NCI-H2227 (cell line): Measurements from ENCODE around the gene LARGE1.

Source experiments
- DNase-seq: peaks from one replicate; lab custom pipeline; 2025; ENCODE audit not compliant: unreplicated experiment; lab: John Stamatoyannopoulos, UW

The LARGE1 gene

DNA sequence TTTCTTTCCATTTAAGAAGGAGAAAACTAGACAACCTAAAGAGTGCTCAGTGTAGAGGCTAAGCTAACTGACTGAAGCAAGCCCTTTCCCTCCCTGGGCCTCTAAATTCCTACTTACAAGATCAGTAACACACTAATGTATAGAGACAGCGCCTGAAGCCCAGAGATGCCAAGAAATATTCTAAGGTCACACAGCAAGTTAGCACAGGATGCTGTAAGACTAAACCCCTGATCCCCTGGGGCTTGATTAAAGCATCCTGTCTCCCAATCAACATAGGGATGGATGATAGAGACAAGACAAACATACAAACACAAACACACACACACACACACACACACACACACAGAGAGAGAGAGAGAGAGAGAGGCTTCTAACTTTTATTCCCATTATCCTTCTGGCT is 5.6 kb downstream of the LARGE1 start:
- DNase-seq, result no peak

- DNase-seq, result no peak
Measured at GRCh38 chr22:33914131-33914530, 6.1 kb downstream of the LARGE1 start.

- DNase-seq, result no peak
Measured at GRCh38 chr22:33913188-33913587, 7.1 kb downstream of the LARGE1 start.

DNA sequence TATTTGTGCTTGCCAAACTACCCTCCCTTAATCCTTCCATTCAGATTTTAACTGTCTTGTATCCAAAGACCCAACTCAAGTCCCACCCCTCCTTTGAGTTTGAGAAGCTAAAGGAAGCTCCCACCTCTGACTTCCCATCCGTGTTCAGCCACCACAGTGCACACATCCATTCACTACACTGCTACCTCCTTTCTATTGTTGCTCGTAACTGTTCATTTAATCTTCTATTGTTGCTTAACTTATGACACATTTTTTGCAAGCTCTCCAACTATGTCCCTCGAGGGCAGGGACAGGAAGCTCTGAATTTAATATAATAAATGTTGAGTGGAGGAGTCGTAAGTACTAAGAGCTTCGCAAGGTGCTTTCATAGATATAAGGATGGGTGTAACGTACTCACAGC is 10.4 kb downstream of the LARGE1 start:
- no peak for DNase-seq

DNA sequence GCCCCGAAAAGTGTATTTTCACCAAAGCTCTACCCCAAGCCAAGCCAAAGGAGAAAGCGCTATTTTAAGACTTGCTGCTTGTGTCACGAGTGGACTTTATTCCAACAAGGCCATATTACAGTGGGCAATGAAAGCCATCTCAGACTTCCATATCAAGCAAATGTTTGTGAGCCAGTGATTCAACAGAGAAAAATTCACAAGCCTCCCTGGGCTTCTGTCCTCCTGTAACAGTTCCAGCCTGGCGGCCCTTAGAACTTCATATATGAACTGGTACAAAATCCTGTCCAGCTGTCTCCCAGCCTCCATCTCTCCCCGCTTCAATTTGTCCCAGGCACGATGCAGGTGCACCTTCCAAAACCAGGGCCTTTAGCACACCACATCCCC is 11.2 kb downstream of the LARGE1 start:
- no peak for DNase-seq

- no peak for DNase-seq
Measured at GRCh38 chr22:33908171-33909074, 11.9 kb downstream of the LARGE1 start.

DNA sequence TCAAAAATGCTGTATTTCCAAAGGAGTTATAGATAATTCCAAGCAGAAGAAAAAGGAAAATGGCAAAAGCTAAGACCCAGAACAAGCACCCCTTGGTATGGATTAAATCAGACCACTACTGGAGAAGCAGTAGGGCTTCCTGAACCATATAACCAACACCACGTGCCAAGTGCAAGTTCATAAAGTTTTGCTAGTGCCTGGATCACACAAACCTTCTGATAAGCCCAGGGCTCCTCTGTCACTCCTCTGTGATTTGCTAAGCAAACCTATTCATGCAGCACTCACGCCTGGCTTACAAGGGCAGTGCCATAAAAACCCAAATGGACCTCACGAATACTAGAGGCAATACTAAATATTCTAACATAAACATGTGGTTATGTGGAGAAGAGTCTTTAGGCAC is 13.3 kb downstream of the LARGE1 start:
- DNase-seq, result no peak

DNA sequence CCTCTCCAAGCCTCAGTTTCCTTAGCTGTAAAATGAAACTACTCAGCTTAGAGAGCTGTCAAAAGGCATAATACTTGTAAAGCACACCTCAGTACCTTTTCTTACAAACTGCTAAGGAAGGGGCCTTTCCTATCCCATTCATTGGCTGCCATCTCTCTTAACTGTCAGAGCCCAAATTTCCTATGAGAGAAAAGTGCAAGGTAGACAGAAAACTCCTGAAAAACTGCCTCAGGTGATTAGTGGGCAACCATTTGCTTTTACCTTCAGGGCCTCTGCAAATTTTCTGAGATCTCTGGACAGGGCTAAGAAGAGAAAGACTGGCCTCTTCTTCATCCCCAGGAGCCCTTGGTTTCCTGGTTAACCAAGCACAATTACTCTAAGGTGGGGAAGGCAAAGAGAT is 13.8 kb downstream of the LARGE1 start:
- DNase-seq, result no peak

GRCh38 chr22:33903012-33903411 is 17.3 kb downstream of the LARGE1 start:
- no peak for DNase-seq

DNA sequence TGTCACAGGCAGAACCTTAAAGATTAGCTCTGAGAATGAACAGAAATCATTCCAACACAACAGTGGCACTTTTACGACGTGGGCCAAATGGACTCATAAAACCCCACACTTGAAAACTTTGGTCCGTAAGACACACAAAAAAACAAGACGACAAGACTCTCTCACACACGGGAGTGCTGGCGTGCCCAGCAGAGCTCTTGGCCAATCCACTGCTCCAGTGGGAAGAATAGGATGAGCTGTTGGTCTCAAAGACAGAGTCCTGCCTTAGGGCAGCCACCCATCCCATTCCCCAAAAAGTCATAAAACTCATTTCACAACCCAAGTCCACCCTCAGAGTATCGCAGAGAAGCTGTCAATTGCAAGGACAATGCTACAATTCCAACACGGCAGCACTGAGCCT is 18.2 kb downstream of the LARGE1 start:
- DNase-seq, result no peak

GRCh38 chr22:33898121-33898520 is 22.2 kb downstream of the LARGE1 start:
- no peak for DNase-seq

- peak; percentile 65 for DNase-seq
Measured at GRCh38 chr22:33897448-33897835, 22.8 kb downstream of the LARGE1 start.

DNA sequence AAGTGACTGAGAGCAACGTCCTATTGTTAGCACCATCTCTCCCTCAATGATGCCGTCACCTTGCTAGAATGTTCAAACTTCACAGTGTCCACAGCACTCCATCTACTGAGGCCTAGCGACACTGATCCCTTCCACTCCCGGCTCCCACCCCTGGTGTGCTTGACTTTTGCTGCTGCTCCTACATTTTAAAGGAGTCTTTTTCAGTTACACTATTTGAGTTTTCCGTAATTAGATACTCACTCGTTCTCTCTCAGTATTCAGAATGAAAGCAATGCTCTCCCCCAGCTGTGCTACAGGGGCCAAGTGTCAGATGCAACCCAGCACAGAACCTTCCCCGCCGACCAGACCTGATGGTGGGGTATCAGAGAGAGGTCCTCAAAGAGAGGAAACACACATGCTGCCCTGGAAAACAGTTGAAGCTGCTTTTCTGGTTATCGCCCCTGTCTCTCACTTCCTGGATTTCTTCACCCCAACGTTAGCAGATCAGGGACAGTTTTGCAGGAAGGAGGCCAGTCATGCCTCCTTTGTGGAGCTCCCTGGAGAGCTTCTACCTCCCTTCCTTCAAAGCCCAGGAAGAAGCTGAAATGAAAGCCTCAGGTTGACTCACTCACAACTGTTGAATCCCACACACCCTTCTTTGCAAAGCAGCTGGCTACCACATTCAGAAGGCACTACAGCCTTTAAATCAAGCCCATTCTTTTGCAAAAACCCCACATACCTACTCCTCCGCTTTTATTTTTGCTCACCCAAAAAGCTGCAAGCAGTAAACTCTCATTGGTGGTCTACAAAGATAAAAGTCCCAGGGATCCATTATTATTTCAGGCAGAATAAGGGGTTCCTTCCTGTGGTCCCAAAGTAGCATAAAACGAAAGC is 23.5 kb downstream of the LARGE1 start:
- no peak for DNase-seq

DNA sequence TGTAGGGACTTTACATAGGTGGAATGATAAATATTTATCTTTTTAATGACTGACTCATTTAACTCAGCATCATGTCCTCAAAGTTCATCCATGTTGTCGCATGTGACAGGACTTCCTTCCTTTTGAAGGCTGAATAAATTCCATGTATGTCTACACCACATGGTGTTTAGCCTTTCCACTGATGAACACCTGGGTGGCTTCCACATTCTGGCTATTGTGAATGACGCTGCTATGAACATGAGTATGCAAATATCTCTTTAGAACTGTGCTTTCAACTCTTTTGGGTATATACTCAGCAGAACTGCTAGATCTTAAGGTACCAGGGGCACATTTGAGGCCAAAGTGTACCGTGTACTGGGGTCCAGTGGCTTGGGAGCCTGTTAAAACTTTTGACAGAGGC is 24.1 kb downstream of the LARGE1 start:
- DNase-seq, result no peak

GRCh38 chr22:33895444-33895843 is 24.8 kb downstream of the LARGE1 start:
- no peak for DNase-seq

GRCh38 chr22:33894515-33894914 is 25.8 kb downstream of the LARGE1 start:
- no peak for DNase-seq

DNA sequence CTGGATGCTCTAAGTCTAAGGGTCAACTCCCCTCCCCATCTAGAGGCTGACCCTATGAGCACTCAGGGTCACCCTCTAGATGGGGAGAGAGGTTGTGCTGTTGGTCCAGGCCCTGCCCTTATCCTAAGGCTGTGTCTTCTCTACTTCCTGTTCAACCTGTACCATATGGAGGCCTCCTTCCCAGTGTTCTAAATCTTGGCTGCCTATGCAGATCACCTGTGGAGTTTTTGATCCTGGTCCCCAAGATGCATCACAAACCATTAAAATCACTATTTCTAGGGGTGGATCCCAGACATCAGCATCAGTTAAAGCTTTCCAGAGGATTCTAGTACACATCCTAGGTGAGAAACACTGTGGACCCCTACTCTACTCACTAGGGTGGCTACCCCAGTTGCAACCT is 26.2 kb downstream of the LARGE1 start:
- no peak for DNase-seq

- peak; percentile 4 for DNase-seq
Measured at GRCh38 chr22:33893512-33893911, 26.8 kb downstream of the LARGE1 start.

- no peak for DNase-seq
Measured at GRCh38 chr22:33891992-33892391, 28.3 kb downstream of the LARGE1 start.

DNA sequence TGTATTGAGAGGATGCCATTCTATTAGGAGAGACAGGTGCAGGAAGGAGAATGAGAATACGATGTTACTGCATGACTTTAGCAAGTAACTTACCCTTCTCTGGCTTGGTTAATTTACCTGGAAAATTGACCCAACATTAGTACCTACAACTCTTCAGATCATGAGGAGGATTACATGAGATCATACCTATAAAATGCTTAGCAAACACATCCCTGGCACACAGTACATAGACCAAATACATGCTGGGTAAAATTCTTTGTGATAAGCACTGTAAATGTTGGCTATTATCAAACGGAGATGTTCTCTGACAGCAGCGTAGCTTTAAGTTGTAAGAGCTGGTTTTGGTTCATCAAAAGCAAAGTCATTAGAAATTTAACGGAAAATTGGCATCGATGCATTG is 28.8 kb downstream of the LARGE1 start:
- DNase-seq, result no peak

DNA sequence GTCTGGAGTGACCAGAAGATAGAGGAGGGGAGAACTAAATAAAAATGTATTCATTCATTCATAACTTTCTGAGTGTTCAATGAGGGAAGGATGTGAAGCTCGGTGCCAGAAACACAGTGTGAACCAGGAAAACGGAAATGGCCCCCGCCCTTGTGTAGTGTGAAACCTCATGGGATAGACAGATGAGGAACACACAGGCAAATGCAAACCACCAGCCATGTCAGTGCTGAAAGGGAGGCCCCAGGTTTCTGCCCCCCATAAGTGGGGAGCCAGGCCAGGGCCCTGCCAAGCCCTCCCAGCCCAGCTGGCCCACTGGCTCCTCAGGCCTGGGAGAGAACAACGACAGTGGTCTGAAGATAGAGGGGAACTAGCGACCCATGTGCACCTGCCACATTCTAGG is 30.5 kb downstream of the LARGE1 start:
- DNase-seq, result no peak

- DNase-seq, result no peak
Measured at GRCh38 chr22:33888821-33889220, 31.5 kb downstream of the LARGE1 start.
